NOMO-1 treated with dmso at 0.1 percent for 144 hours (cell line): ENCODE data around the gene ABHD16A.

Experiments used
- DNase-seq: peaks from one replicate; lab custom pipeline; 2025; ENCODE audit not compliant: unreplicated experiment; lab: John Stamatoyannopoulos, UW

ABHD16A gene

GRCh38 chr6:31690231-31691077 is 12.7 kb downstream of the ABHD16A start:
- DNase-seq: no peak

DNA sequence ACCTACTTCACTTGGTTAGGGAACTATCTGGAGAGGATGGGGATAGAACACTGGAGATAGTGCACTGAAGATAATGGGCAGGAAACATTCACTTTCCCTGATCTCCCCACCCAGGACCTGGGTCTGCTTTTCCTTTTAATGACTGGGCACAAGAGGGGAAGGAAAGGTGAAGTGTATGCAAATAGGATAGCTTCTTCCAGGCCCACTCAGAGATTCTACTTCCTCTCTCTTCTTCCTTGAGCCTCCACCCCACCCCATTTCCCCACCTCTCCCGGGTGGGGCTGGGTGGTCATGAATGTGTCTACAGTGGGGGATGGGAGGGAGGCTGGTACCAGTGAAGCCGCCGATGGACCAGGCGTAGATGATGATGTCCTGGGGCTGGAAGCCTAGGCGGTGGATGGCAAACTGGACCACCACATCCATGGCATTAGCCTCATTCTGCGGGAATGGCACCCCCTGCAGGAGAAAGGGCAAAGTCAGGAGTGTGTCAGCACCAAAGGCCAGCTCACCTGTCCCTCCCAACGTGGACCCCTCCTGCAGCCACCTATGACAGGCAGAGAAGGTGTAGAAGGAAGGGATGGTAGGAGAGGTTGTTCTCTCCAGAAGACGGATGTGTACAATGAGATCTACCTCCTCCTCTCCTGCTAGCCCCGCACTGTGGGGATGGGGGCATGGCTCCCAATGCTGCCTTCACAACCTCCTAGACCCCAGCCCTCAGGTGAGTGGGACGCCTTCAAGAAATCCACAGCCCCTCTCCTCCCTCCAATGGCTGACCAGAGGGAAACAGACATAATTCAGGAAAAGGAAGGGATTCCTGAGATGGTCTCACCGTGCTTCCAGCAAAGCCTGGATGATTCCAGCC is 13.6 kb downstream of the ABHD16A start:
- no peak for DNase-seq

DNA sequence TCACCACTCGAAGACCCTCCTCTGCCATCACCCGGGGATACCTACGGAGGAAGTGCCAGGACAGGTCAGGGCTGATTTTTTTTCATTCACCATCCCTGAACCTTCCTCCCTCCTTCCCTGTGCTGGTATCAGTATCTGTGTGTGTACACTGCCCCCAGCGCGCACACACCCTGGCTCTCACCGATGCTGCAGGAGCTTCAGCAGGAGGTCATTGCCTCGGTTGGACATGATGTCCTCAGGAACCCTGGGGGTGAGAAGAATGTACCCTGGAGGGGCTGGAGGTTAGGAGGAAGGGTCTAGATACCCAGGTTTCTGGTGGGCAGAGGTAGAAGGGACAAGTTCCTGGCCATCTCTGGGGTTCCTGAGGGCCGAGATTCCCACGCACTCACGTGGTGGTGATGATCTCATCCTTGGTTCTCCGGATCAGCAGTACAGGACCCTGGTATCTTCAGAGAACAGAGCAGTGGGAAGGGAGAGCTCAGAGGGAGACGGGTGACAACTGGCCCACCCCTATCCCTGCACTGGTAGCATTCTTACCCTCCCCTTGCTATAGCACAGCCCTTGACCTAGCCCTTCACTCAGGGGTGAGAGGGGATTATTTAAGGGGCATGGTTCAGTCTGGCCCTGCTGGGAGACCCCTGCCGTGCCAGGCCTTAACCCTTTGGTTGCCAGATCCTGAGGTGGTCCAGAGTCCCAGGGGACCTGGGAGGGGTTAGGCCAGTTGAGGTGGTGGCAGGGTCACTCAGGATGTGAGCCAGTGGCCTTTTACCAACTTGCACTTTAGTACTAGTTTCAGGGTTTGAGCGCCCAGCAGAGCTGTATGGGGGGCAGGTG is 15.0 kb downstream of the ABHD16A start:
- no peak for DNase-seq

GRCh38 chr6:31687321-31687720 is 15.8 kb downstream of the ABHD16A start:
- no peak for DNase-seq

DNA sequence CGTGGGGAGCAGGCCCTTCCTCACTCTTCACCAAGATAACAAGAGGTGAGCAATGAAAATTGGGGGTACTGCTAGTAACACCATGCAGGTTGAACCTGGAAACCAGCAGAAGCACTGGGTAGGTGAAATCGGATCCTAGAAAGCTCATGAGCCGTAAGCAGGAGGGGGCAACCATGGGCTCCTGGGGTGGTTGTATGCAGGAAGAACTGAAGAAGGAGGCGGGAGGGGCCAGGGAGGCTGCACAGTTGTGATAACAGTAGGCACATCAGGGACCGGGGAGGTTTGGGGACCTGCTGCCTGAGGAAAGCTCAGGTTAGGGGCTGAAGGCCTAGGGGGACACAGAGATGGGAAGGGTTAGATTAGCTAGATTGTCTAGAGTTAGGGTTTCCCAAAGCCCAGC is 16.6 kb downstream of the ABHD16A start:
- no peak for DNase-seq

DNA sequence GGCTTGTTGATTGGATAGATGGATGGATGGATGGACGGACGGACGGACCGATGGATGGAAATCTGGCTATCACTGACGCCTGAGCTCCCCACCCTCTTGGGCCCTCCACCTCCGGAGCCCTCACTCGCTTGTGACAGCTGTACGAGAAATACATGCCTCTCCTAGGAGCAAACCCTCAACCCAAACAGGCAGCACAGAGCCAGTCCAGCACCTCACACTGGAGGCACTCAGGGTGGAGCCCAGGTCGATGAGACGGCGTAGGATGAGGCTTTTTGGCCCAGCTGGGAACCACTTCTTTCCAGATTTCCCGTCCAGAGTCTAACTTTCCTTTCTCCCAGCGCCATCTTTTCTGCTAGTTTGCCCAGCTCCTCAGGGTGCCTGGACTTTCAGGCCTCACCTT is 19.5 kb downstream of the ABHD16A start:
- no peak for DNase-seq

DNA sequence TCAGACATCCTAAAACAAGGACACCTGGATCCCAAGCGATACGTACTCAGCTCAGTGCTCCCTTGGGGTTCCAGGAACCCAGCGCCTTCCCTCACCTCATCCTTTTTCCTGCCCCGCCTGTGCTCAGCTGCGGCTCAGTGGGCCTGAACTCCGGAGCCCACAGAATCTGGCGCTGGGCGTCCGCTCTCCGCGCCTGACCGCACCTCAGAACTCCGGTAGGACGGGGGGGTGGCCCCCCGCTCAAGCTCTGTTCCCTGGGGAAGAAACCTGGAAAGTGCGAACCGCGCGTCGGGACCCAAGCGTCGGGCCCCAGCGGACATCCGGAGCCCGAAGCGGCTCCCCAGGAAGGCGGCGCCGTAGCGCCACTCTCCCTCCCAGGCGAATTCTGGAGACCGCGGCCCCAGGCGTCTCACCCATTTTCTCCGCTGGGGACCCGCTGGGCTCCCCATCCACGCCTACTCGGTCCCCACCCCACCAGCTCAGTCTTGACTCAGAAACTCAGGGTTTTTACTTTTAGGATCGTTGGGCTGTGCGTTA is 21.9 kb downstream of the ABHD16A start:
- no peak for DNase-seq

DNA sequence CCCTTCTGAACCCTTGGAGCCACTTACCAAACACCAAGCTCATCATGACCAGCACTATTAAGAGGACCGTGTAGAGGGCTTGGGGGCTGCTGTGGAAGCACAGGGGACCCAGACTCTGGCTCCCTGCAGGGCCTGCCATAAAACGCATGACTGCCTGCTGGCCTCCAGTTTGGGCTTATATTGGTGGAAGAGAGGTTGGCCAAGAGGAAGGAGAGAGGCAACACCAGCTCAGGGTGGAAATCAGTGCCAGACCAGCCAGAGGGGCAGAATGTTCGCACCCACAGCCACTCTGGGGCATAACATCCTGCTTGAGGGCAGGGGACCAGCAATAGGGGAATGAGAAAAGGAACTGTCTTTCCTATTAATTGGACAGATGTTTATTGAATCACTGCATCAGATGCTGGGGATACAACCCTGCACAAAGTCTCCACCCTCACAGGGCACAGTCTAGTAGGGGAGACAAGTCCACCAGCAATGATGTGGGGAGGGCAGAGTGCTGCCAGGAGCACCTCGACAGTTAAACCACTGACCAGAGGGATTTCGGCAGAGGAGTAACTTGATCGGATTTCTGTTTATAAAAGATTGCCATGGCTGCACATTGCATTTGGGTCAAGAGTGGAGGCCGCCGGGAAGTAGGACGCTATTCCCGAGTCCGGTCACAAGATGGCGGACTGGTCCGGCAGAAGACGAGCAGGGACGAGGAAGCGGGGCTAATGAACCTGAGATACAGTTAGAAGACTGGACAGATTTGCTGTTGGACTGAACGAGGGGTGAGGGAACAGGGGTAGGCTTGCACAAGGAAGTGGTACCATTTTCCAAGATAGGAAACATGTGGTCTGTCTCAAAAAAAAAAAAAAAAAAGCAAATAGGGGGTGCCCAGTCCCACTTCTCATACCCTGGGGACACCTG is 22.6 kb downstream of the ABHD16A start, which contains the start of gene LY6G5C:
TSS of gene LY6G5C (minus strand) at position 842 of the 909 bp plus-strand sequence. CDS start at position 148, 694 bp downstream.
- peak; percentile 55 for DNase-seq

DNA sequence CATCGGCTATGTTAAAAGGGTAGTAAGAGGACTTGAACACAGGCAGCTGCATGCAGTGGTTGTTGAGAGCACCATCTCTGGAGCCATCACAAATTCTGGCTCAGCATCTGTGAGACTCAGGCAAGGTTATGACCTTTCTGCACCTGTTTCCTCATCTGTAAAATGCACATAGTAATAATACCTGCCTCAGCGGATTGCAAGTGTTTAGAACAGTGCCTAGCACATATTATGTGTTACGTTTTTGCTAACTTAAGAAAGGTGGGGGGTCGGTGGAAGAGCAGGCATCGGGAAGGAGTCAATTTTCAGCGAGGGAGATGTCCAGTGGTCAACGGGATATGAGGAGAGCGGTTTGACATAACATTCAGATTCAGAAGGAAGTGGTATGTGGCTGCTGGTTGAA is 25.2 kb downstream of the ABHD16A start:
- DNase-seq: no peak

- no peak for DNase-seq
Measured at GRCh38 chr6:31676904-31677303, 26.2 kb downstream of the ABHD16A start.

DNA sequence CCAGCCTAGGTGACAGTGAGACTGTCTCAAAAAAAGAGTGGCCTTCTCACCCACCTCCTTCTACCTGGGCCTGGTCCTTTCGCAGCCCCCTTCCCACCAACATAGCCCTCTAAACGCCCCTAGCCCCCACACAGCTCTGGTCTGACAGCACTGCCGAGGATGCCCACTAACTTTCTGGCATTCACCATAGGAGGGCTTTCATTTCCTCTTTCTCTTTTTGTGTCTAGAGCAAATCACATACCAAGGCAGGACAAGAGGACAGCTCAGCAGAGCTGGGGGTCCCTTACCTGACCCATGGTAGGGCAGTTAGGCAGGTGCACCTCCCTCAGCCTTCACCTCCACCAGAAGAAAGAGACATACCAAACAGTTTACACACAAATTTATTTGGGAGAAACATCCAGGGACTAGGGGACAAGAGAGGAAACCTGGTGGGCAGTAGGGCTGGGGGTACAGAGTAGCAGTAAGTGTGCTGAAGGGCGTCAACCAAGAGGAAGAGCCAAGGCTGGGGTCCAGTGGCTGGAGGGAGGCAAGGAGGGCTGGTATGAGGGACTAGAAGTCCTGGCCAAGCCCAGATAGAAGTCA is 26.7 kb downstream of the ABHD16A start:
- DNase-seq: peak; percentile 8

DNA sequence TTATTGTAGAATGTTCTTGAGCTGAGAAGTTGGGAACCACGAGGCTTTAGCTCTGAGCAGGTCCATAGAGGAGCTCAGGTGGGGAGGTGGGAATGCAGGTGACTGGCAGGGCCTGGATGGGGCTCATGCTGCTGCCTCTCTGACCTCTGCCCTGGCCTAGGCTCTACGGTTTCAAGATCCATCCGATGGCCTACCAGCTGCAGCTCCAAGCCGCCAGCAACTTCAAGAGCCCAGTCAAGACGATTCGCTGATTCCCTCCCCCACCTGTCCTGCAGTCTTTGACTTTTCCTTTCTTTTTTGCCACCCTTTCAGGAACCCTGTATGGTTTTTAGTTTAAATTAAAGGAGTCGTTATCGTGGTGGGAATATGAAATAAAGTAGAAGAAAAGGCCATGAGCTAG is 33.4 kb downstream of the ABHD16A start, which contains the start of gene LY6G5B:
TSS of gene LY6G5B (plus strand) at position 301 of the 400 bp plus-strand sequence. CDS start 975 bp downstream, outside the sequence.
- no peak for DNase-seq

GRCh38 chr6:31666337-31666965 is 36.7 kb downstream of the ABHD16A start:
- no peak for DNase-seq

GRCh38 chr6:31665501-31666336 is 37.4 kb downstream of the ABHD16A start, which contains the start of gene CSNK2B:
Gene CSNK2B, plus strand, starts transcription at chr6:31666080. Its CDS starts 752 bp downstream, at chr6:31666832.
- peak; percentile 97 for DNase-seq

DNA sequence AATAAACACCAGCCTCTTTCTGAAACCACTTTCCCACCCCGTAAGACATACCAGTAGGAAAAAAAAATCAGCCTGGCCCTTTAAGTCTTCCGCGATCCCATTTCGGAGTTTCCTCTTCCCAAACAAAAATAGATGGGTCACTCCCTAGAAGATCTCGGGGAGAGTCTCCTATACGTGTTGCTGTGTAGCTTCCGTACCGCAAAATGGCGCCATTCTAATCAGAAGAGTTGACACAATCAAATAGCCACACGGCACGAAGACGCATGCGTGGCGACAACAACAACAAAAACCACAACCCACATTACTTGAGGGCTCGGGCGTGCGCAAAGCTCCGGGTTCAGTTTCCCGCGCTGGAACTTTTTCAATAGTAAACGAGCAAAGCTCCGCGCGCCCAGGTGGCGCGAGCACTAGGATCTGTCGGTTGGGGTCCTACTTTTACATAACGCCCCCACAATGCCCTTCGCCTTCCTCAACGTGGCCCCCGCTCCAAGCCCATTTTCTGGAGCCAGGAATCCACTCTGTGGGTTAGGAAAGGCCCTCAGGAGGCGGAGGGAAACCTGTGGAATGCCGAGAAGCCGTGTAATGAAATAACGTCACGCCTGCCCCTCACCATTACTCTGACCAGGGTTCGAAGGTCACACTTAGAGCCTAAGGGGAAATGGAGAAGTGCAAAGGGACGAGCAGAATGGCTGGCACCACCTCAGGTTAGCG is 38.2 kb downstream of the ABHD16A start, which contains the start of gene GPANK1:
TSS of gene GPANK1 (minus strand) at position 208 of the 711 bp plus-strand sequence. CDS start 519 bp downstream, outside the sequence.
- DNase-seq: peak; percentile 81

GRCh38 chr6:31663961-31664789 is 38.9 kb downstream of the ABHD16A start:
- DNase-seq: no peak
